ENCODE measurements around the gene KCNMA1.

Gene KCNMA1

DNA sequence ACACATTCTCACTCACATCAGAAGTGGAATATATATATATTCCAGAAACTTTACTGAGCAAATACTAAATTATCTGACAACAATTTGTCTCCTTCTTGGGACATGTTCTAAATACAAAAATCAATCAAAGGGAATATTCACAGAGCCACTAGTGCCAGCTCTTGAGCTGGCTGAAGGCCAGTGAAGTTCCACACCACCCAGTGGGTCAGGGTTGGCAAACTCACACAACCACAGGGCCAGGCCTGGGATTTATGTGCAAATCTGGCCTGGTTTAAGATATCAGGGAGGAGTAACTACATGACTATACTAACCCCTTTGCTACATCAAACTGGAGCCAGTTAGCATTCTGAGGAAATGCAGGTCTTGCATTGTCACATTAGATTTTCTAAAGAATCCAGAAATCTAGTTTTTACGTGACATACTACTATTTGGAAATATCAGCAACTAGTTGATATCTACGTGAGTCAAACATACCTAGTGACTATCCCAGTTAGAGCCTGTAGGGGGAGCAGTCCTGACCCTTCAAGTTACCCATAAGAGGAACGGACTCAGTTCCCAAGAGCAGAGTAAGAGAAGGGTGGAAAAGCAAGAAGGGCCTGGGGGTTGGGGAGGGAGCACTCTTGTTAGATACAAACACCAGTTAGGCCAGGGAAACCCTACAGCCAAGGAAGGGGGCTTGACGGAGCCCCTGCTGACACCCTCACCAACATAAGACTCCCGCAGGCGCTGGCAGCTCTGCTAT, 600.4 kb downstream of the KCNMA1 start:
- no peak overlapping the region for H3K56ac ChIP-seq (ENCODE audit: low read length)
- peak overlapping the region; percentile 6 for H3K4me2 ChIP-seq (ENCODE audit: low read length)
- H3K4me1 ChIP-seq (ENCODE audit: control insufficient read depth, low read depth, low read length), result peaks cover 4% of the 10 kb centered on the region
- H3K79me1 ChIP-seq (ENCODE audit: low read length), result no peaks in the 10 kb centered on the region
- no peak overlapping the region for H3K18ac ChIP-seq (ENCODE audit: low read length)
- no CpG with 5 or more reads among the region's 6 CpGs for WGBS (ENCODE audit: extremely low coverage, insufficient coverage, low lambda C conversion rate)
- no peak overlapping the region for H2AK5ac ChIP-seq (ENCODE audit: low read length)
- H2BK120ac ChIP-seq (ENCODE audit: low read depth, low read length), result no peak overlapping the region
- no peak overlapping the region for H3K27ac ChIP-seq (ENCODE audit: low read depth, low read length)
- H3K27me3 ChIP-seq (ENCODE audit: insufficient read depth, low read length, poor library complexity), result no peaks in the 10 kb centered on the region
- no peaks in the 10 kb centered on the region for H3K36me3 ChIP-seq (ENCODE audit: control insufficient read depth, insufficient read depth, low read length)
- no peak overlapping the region for H3K4me3 ChIP-seq (ENCODE audit: low read length)
- peak overlapping the region; percentile 25 for H3K4ac ChIP-seq (ENCODE audit: low read depth, low read length)
- no peak overlapping the region for H2BK15ac ChIP-seq (replicated peaks; ENCODE audit: low read depth)
- DNase-seq, result peak; percentile 87
- no peak overlapping the region for H3K23ac ChIP-seq (ENCODE audit: low read length)
- no peak overlapping the region for H4K8ac ChIP-seq (ENCODE audit: low read depth, low read length)
- no peaks in the 10 kb centered on the region for H3K79me2 ChIP-seq (ENCODE audit: control insufficient read depth, insufficient read depth, low read length)
- no peak overlapping the region for H4K5ac ChIP-seq (ENCODE audit: low read length)
- no peak overlapping the region for H3K9ac ChIP-seq (ENCODE audit: low read length)
- no peak overlapping the region for H2BK5ac ChIP-seq (ENCODE audit: low read length)

DNA sequence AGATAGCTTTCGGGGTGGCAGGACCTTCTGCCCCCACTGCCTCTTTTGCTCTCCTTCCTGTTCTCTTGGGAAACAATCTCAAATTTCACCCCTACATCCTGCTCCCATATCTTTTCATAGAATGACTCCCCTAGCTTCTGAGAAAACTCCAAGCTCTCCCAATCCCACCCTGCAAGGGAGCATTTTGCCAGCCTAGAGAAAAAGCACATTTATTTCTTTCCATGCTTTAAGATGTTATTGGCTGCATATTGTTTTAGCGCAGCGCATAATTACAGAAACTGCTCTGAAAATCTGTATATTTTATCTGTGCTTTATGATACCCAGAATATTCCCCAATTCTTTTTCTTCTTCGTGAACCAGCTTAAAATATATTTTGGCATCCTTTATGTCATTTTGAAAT, 601.3 kb downstream of the KCNMA1 start:
- no peaks in the 10 kb centered on the region for H3K79me1 ChIP-seq (ENCODE audit: low read length)
- H3K18ac ChIP-seq (ENCODE audit: low read length), result no peak overlapping the region
- no CpG with 5 or more reads among the region's 4 CpGs for WGBS (ENCODE audit: extremely low coverage, insufficient coverage, low lambda C conversion rate)
- H4K8ac ChIP-seq (ENCODE audit: low read depth, low read length), result no peak overlapping the region
- H3K4me3 ChIP-seq (ENCODE audit: low read length), result no peak overlapping the region
- no peaks in the 10 kb centered on the region for H3K27me3 ChIP-seq (ENCODE audit: insufficient read depth, low read length, poor library complexity)
- H3K56ac ChIP-seq (ENCODE audit: low read length), result no peak overlapping the region
- H2BK120ac ChIP-seq (ENCODE audit: low read depth, low read length), result no peak overlapping the region
- H3K23ac ChIP-seq (ENCODE audit: low read length), result no peak overlapping the region
- H2BK5ac ChIP-seq (ENCODE audit: low read length), result no peak overlapping the region
- DNase-seq, result no peak
- no peak overlapping the region for H2AK5ac ChIP-seq (ENCODE audit: low read length)
- no peaks in the 10 kb centered on the region for H3K79me2 ChIP-seq (ENCODE audit: control insufficient read depth, insufficient read depth, low read length)
- no peaks in the 10 kb centered on the region for H3K36me3 ChIP-seq (ENCODE audit: control insufficient read depth, insufficient read depth, low read length)
- no peaks in the 10 kb centered on the region for H3K4me1 ChIP-seq (ENCODE audit: control insufficient read depth, low read depth, low read length)
- H2BK15ac ChIP-seq (replicated peaks; ENCODE audit: low read depth), result no peak overlapping the region
- H3K4ac ChIP-seq (ENCODE audit: low read depth, low read length), result no peak overlapping the region
- H4K5ac ChIP-seq (ENCODE audit: low read length), result no peak overlapping the region
- no peak overlapping the region for H3K9ac ChIP-seq (ENCODE audit: low read length)
- H3K27ac ChIP-seq (ENCODE audit: low read depth, low read length), result no peak overlapping the region
- H3K4me2 ChIP-seq (ENCODE audit: low read length), result no peak overlapping the region

DNA sequence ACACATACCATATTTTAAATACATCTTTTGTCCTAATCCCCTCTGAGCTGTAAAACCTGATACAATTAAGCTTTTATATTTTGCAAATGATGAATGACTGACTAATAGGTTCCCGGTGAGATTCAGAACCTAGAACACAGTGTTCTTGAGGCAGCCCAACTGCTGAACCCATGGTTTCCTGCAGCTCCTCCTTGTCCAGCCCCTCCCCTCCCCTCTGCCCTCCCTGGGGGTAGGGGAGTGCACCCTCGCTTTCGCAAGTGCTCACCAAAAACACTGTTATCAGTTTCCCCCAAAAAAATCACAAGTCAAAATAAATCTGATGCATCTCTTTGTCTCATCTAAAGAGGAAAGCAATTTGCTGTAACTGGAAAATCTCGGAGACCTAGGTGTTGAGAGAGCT, 602.8 kb downstream of the KCNMA1 start:
- H4K8ac ChIP-seq (ENCODE audit: low read depth, low read length), result no peak overlapping the region
- no peak overlapping the region for H3K4me3 ChIP-seq (ENCODE audit: low read length)
- no peaks in the 10 kb centered on the region for H3K79me2 ChIP-seq (ENCODE audit: control insufficient read depth, insufficient read depth, low read length)
- no peak overlapping the region for H2BK5ac ChIP-seq (ENCODE audit: low read length)
- H3K79me1 ChIP-seq (ENCODE audit: low read length), result no peaks in the 10 kb centered on the region
- H2AK5ac ChIP-seq (ENCODE audit: low read length), result no peak overlapping the region
- no peaks in the 10 kb centered on the region for H3K27me3 ChIP-seq (ENCODE audit: insufficient read depth, low read length, poor library complexity)
- no peak overlapping the region for H2BK15ac ChIP-seq (replicated peaks; ENCODE audit: low read depth)
- no peak overlapping the region for H3K56ac ChIP-seq (ENCODE audit: low read length)
- H3K27ac ChIP-seq (ENCODE audit: low read depth, low read length), result no peak overlapping the region
- no peak overlapping the region for H2BK120ac ChIP-seq (ENCODE audit: low read depth, low read length)
- H3K36me3 ChIP-seq (ENCODE audit: control insufficient read depth, insufficient read depth, low read length), result no peaks in the 10 kb centered on the region
- no peak overlapping the region for H3K23ac ChIP-seq (ENCODE audit: low read length)
- WGBS (ENCODE audit: extremely low coverage, insufficient coverage, low lambda C conversion rate), result no CpG with 5 or more reads among the region's 4 CpGs
- H3K4me2 ChIP-seq (ENCODE audit: low read length), result no peak overlapping the region
- no peaks in the 10 kb centered on the region for H3K4me1 ChIP-seq (ENCODE audit: control insufficient read depth, low read depth, low read length)
- H3K4ac ChIP-seq (ENCODE audit: low read depth, low read length), result no peak overlapping the region
- H3K18ac ChIP-seq (ENCODE audit: low read length), result no peak overlapping the region
- no peak for DNase-seq
- no peak overlapping the region for H4K5ac ChIP-seq (ENCODE audit: low read length)
- no peak overlapping the region for H3K9ac ChIP-seq (ENCODE audit: low read length)

DNA sequence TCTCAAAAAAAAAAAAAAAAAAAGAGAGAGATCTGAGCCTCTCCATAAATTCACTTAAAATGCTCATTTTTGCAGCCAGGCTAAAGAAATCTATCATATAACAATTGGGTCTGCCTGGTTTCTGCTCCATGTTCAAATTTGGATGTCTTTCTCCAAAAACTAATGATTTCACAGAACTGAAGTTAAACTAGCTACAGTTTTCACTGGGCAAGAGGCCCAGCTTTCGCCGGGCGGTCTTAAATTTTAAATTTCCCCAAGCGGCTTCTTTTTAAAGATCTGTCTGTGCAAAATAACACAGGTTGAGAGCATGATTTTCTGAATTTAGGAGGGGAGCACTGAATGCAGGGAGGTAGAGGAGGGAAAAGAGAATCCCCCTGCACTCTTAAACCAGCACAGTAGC, 603.4 kb downstream of the KCNMA1 start:
- no peak overlapping the region for H3K4me3 ChIP-seq (ENCODE audit: low read length)
- H3K23ac ChIP-seq (ENCODE audit: low read length), result no peak overlapping the region
- no peak overlapping the region for H4K8ac ChIP-seq (ENCODE audit: low read depth, low read length)
- no peak overlapping the region for H3K4me2 ChIP-seq (ENCODE audit: low read length)
- H3K4ac ChIP-seq (ENCODE audit: low read depth, low read length), result no peak overlapping the region
- H2AK5ac ChIP-seq (ENCODE audit: low read length), result no peak overlapping the region
- no peak overlapping the region for H2BK5ac ChIP-seq (ENCODE audit: low read length)
- H3K27ac ChIP-seq (ENCODE audit: low read depth, low read length), result no peak overlapping the region
- H3K4me1 ChIP-seq (ENCODE audit: control insufficient read depth, low read depth, low read length), result no peaks in the 10 kb centered on the region
- H4K5ac ChIP-seq (ENCODE audit: low read length), result no peak overlapping the region
- no peak overlapping the region for H2BK120ac ChIP-seq (ENCODE audit: low read depth, low read length)
- H3K27me3 ChIP-seq (ENCODE audit: insufficient read depth, low read length, poor library complexity), result no peaks in the 10 kb centered on the region
- H3K18ac ChIP-seq (ENCODE audit: low read length), result no peak overlapping the region
- H3K56ac ChIP-seq (ENCODE audit: low read length), result no peak overlapping the region
- no peaks in the 10 kb centered on the region for H3K79me1 ChIP-seq (ENCODE audit: low read length)
- no peaks in the 10 kb centered on the region for H3K79me2 ChIP-seq (ENCODE audit: control insufficient read depth, insufficient read depth, low read length)
- WGBS (ENCODE audit: extremely low coverage, insufficient coverage, low lambda C conversion rate), result no CpG with 5 or more reads among the region's 4 CpGs
- H3K36me3 ChIP-seq (ENCODE audit: control insufficient read depth, insufficient read depth, low read length), result no peaks in the 10 kb centered on the region
- no peak for DNase-seq
- no peak overlapping the region for H3K9ac ChIP-seq (ENCODE audit: low read length)
- H2BK15ac ChIP-seq (replicated peaks; ENCODE audit: low read depth), result no peak overlapping the region

DNA sequence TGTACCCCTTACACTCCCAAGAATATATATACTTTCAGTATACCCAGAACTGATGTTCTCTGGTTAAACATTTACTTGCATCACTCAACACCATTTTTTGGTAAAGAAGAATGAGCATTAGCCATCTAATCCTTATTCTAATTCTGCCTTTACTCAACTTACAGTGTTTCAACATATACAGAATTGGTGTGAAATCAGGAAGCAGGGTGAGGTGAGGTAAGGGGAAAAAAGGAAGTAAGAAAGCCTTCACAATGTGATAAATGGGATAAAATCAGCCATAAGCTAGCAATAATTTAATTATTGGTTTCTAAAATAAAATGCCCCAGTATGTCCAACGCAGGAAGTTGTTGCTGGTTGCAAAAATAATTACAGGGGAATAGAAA, 605.4 kb downstream of the KCNMA1 start:
- Histone ChIP-seq H3K56ac (ENCODE audit: low read length) (no peak overlapping the region), H3K4me3 (ENCODE audit: low read length) (no peak overlapping the region), H3K4me2 (ENCODE audit: low read length) (no peak overlapping the region), H2AK5ac (ENCODE audit: low read length) (no peak overlapping the region), H2BK15ac (replicated peaks; ENCODE audit: low read depth) (no peak overlapping the region), H2BK5ac (ENCODE audit: low read length) (no peak overlapping the region), H3K27me3 (ENCODE audit: insufficient read depth, low read length, poor library complexity) (no peaks in the 10 kb centered on the region), H3K18ac (ENCODE audit: low read length) (no peak overlapping the region), H3K79me2 (ENCODE audit: control insufficient read depth, insufficient read depth, low read length) (no peaks in the 10 kb centered on the region), H3K4me1 (ENCODE audit: control insufficient read depth, low read depth, low read length) (no peaks in the 10 kb centered on the region), H4K5ac (ENCODE audit: low read length) (no peak overlapping the region), H3K27ac (ENCODE audit: low read depth, low read length) (no peak overlapping the region), H2BK120ac (ENCODE audit: low read depth, low read length) (no peak overlapping the region), H3K36me3 (ENCODE audit: control insufficient read depth, insufficient read depth, low read length) (no peaks in the 10 kb centered on the region), H3K9ac (ENCODE audit: low read length) (no peak overlapping the region), H3K23ac (ENCODE audit: low read length) (no peak overlapping the region), H4K8ac (ENCODE audit: low read depth, low read length) (no peak overlapping the region), H3K4ac (ENCODE audit: low read depth, low read length) (no peak overlapping the region), H3K79me1 (ENCODE audit: low read length) (no peaks in the 10 kb centered on the region)
- no peak for DNase-seq
- WGBS (ENCODE audit: extremely low coverage, insufficient coverage, low lambda C conversion rate), result no CpG with 5 or more reads among the region's 1 CpG

Data from mesendoderm (in vitro differentiated cells).